Measurements from ENCODE around the gene PLAC9. TPM values are rescaled to one million over a fixed set of nuclear protein-coding genes. Genes with fewer than 3 reads are reported as not detected.
"Not testable (repeated sequence)": the region's sequence is repeated elsewhere in the genome, so short reads cannot be mapped to it uniquely, and the experiment has no call there.

PLAC9 gene
- total RNA-seq, 3 donors from 2014 or later (not counting 1 experiment from before 2014, with no cell fraction given): not detected

GRCh38 chr10:80144067-80144695 lies 11.7 kb downstream of the PLAC9 start:
- peak in 1 of 2 donors; percentile 48 for DNase-seq
- peak overlapping the region; percentile 75 to 83 for H3K27ac Mint-ChIP-seq
- peaks cover 18 to 23% of the 10 kb centered on the region in 2 donors for H3K4me1 Mint-ChIP-seq
- no peak overlapping the region for H3K27ac ChIP-seq (ENCODE audit: low read length)
- H3K27me3 ChIP-seq (ENCODE audit: control insufficient read depth, insufficient read depth, low read length): no peaks in the 10 kb centered on the region
- TF ChIP-seq, protein P1, sequence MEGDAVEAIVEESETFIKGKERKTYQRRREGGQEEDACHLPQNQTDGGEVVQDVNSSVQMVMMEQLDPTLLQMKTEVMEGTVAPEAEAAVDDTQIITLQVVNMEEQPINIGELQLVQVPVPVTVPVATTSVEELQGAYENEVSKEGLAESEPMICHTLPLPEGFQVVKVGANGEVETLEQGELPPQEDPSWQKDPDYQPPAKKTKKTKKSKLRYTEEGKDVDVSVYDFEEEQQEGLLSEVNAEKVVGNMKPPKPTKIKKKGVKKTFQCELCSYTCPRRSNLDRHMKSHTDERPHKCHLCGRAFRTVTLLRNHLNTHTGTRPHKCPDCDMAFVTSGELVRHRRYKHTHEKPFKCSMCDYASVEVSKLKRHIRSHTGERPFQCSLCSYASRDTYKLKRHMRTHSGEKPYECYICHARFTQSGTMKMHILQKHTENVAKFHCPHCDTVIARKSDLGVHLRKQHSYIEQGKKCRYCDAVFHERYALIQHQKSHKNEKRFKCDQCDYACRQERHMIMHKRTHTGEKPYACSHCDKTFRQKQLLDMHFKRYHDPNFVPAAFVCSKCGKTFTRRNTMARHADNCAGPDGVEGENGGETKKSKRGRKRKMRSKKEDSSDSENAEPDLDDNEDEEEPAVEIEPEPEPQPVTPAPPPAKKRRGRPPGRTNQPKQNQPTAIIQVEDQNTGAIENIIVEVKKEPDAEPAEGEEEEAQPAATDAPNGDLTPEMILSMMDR (IDR thresholded peaks at IDR 0.05): no peak
- H3K4me3 Mint-ChIP-seq: peak overlapping the region; percentile 73
- peaks cover 17% of the 10 kb centered on the region for H3K4me1 ChIP-seq (ENCODE audit: control insufficient read depth, insufficient read depth, low read length)
- H3K36me3 Mint-ChIP-seq: no peaks in the 10 kb centered on the region
- ATAC-seq: peak; percentile 35 to 44 (median 36)
- no peaks in the 10 kb centered on the region for H3K9me3 Mint-ChIP-seq
- WGBS (ENCODE audit: insufficient coverage): 15% methylated on average over 28 of the region's 28 CpGs
- no peaks in the 10 kb centered on the region for H3K9me3 ChIP-seq (ENCODE audit: control insufficient read depth, insufficient read depth, low read length)
- H3K4me3 ChIP-seq (ENCODE audit: low read length): no peak overlapping the region
- intact Hi-C loops (cut with micrococcal nuclease): no loop called here
- H3K36me3 ChIP-seq (ENCODE audit: control insufficient read depth, insufficient read depth, low read length): peaks cover 2% of the 10 kb centered on the region
- H3K27me3 Mint-ChIP-seq (ENCODE audit: low read depth in 2 of 2): peaks cover 11 to 17% of the 10 kb centered on the region in 2 donors

DNA sequence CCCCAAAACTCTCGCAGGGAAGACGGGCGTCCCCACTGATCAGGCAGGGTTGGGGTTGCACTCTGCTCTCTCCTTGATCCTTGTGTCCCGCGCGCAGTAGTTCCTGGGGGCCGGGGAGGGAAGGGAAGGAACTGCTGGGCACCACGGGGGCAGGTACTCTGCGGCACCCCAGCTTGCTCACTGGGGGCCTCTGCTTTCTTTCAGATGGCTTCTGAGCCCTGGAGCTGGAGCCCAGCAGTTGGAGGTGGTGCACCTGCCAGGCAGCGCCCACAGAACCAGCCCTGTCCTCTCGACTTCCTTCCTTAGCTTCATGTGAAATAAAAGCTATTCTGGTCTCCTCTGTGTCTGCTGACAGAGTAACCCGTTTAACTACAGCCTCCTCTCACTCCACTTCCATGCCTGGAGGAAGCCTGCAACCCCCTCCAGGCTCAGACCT lies 12.2 kb downstream of the PLAC9 start:
- H3K4me1 ChIP-seq (ENCODE audit: control insufficient read depth, insufficient read depth, low read length): peaks cover 17% of the 10 kb centered on the region
- H3K27ac ChIP-seq (ENCODE audit: low read length): no peak overlapping the region
- no peaks in the 10 kb centered on the region for H3K9me3 ChIP-seq (ENCODE audit: control insufficient read depth, insufficient read depth, low read length)
- ATAC-seq: peak in 2 of 3 donors; percentile 14 to 31
- H3K4me3 Mint-ChIP-seq: peak overlapping the region; percentile 73
- peaks cover 6% of the 10 kb centered on the region for H3K36me3 ChIP-seq (ENCODE audit: control insufficient read depth, insufficient read depth, low read length)
- H3K27ac Mint-ChIP-seq: peak overlapping the region; percentile 75 to 83
- H3K4me3 ChIP-seq (ENCODE audit: low read length): no peak overlapping the region
- H3K9me3 Mint-ChIP-seq: no peaks in the 10 kb centered on the region
- TF ChIP-seq, protein P1 (IDR thresholded peaks at IDR 0.05): no peak
- H3K27me3 ChIP-seq (ENCODE audit: control insufficient read depth, insufficient read depth, low read length): no peaks in the 10 kb centered on the region
- peaks cover 9 to 16% of the 10 kb centered on the region in 2 donors for H3K27me3 Mint-ChIP-seq (ENCODE audit: low read depth in 2 of 2)
- peaks cover 18 to 23% of the 10 kb centered on the region in 2 donors for H3K4me1 Mint-ChIP-seq
- WGBS (ENCODE audit: insufficient coverage): 1% methylated on average over 12 of the region's 12 CpGs
- DNase-seq: peak in 1 of 2 donors; percentile 52
- H3K36me3 Mint-ChIP-seq: no peaks in the 10 kb centered on the region
- intact Hi-C loops (cut with micrococcal nuclease): no loop called here

DNA sequence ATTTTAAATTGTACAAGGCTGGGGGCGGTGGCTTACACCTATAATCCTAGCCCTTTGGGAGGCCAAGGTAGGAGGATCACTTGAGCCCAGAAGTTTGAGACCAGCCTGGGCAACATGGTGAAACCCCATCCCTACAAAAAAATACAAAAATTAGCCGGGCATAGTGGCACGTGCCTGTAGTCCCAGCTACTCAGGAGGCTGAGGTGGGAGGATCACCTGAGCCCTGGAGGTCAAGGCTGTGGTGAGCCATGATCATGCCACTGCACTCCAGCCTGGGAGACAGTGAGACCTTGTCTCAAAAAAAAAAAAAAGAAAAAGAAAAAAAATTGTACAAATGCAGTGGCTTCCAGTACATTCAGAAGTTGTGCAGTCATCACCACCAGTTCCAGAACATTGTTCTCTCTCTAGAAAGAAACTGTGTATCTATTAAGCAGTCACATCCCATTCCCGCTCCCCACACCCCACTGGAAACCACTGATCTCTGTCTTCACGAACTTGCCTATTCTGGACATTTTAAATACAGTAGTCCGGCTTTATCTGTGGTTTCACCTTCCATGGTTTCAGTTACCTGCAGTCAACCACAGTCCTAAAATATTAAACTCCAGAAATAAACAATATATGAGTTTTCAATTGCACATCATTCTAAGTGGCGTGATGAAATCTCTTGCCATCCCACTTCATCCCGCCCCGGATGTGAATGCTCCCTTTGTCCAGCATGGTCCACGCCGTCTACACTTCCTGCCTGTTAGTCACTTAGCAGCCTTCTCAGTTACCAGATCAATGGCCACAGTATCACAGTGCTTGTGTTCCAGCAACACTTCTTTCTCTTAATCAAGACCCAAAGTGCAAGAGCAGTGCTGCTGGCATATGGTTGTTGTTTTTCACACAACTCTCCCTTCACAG lies 13.1 kb downstream of the PLAC9 start:
- H3K27me3 Mint-ChIP-seq (ENCODE audit: low read depth in 2 of 2); H3K9me3 ChIP-seq (ENCODE audit: control insufficient read depth, insufficient read depth, low read length); H3K4me3 ChIP-seq (ENCODE audit: low read length); DNase-seq; H3K27ac ChIP-seq (ENCODE audit: low read length); intact Hi-C loops (cut with micrococcal nuclease); H3K27me3 ChIP-seq (ENCODE audit: control insufficient read depth, insufficient read depth, low read length); H3K36me3 Mint-ChIP-seq; H3K9me3 Mint-ChIP-seq; ATAC-seq: not testable (repeated sequence)
- 77% methylated on average over 11 of the region's 11 CpGs for WGBS (ENCODE audit: insufficient coverage)
- Mint-ChIP-seq H3K27ac (peak overlapping the region; percentile 61 to 81), H3K4me1 (peaks cover 18 to 28% of the 10 kb centered on the region in 2 donors), H3K4me3 (peak overlapping the region; percentile 36)
- Histone ChIP-seq H3K36me3 (ENCODE audit: control insufficient read depth, insufficient read depth, low read length) (peaks cover 12% of the 10 kb centered on the region), H3K4me1 (ENCODE audit: control insufficient read depth, insufficient read depth, low read length) (peaks cover 17% of the 10 kb centered on the region)

DNA sequence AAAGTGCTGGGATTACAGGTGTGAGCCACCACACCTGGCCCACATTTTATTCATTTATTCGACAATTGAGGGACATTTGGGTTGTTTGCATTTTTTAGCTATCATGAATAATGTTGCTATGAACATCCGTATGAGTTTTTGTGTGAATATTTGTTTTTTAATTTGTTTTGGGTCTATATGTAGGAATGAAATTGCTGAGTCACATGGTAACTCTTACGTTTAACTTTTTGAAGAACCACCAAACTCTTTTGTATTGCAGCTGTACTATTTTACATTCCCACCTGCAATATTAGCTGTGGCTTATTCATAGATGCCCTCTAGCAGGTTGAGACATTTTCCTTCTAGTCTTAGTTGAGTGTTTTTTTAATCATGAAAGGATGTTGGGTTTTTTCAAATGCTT lies 14.4 kb downstream of the PLAC9 start:
- DNase-seq: no peak
- Mint-ChIP-seq H3K4me3 (no peak overlapping the region), H3K4me1 (peaks cover 18 to 35% of the 10 kb centered on the region in 2 donors), H3K36me3 (no peaks in the 10 kb centered on the region), H3K27ac (peak overlapping the region in 1 of 2 donors; percentile 23), H3K9me3 (no peaks in the 10 kb centered on the region), H3K27me3 (ENCODE audit: low read depth in 2 of 2) (no peaks in the 10 kb centered on the region)
- no peaks in the 10 kb centered on the region for H3K9me3 ChIP-seq (ENCODE audit: control insufficient read depth, insufficient read depth, low read length)
- no peak overlapping the region for H3K4me3 ChIP-seq (ENCODE audit: low read length)
- peaks cover 21% of the 10 kb centered on the region for H3K36me3 ChIP-seq (ENCODE audit: control insufficient read depth, insufficient read depth, low read length)
- intact Hi-C loops (cut with micrococcal nuclease): no loop called here
- H3K4me1 ChIP-seq (ENCODE audit: control insufficient read depth, insufficient read depth, low read length): peaks cover 17% of the 10 kb centered on the region
- H3K27me3 ChIP-seq (ENCODE audit: control insufficient read depth, insufficient read depth, low read length): no peaks in the 10 kb centered on the region
- no peak for ATAC-seq
- WGBS (ENCODE audit: insufficient coverage): 52% methylated on average over 2 of the region's 3 CpGs
- TF ChIP-seq, protein P1 (IDR thresholded peaks at IDR 0.05): no peak
- H3K27ac ChIP-seq (ENCODE audit: low read length): no peak overlapping the region
